Stimulated activated CD4-positive, alpha-beta T cell treated with anti-CD3 and anti-CD28 coated beads, Interleukin-2, amount 100 ng/mL, for 24 hours (primary cell): Measurements from ENCODE around the gene AKT1S1.
"Not testable (repeated sequence)": the region's sequence is repeated elsewhere in the genome, so short reads cannot be mapped to it uniquely, and the experiment has no call there.

Experiments used
- DNase-seq, 2 donors: peaks; one replicate each; pipeline ENCODE4 v3.0.0-alpha.2; 2020

The AKT1S1 gene

DNA sequence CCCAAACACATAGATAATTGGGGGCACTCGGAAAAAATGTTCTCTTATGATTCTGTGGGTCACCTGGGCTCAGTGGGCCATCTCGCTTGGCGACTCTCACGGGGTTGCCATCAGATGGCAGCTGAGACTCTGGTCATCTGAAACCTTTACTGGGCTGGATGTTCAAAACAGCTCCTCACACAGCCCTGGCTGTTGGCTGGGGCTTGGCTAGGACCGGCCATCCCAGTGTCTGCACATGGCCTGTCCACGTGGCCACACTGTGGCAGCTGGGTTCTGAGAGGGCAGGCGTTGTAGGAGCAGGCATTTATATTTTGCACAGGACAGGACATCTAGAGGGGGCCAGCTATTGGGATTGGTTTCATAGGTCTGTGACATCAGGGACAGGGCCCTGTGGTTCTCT lies 43.6 kb downstream of the AKT1S1 start:
- DNase-seq = no peak

DNA sequence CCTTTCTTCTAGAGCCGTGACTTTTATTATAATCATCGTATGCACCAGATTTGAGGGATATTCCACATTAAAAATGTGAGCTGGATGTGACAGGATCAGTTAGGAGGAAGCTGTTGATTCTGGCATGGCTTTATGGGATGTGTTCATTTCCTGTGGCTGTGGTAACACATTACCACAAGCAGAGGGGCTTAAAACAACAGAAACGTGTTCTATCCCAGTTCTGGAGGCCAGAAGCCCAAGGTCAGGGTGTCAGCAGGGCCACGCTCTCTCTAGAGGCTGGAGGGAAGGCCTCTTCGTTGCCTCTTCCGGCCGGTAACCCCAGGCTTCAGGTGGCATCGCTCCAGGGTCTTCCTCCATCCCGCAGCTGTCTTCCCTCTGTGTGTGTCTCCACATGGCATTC lies 44.6 kb downstream of the AKT1S1 start:
- no peak for DNase-seq

GRCh38 chr19:49831592-49831991 lies 45.6 kb downstream of the AKT1S1 start:
- no peak for DNase-seq

GRCh38 chr19:49830766-49831165 lies 46.4 kb downstream of the AKT1S1 start:
- DNase-seq = no peak

GRCh38 chr19:49829721-49830120 lies 47.4 kb downstream of the AKT1S1 start:
- DNase-seq = no peak

- no peak for DNase-seq
Measured at GRCh38 chr19:49829200-49829599, 48.0 kb downstream of the AKT1S1 start.

- DNase-seq = no peak
Measured at GRCh38 chr19:49827034-49827433, 50.1 kb downstream of the AKT1S1 start.

DNA sequence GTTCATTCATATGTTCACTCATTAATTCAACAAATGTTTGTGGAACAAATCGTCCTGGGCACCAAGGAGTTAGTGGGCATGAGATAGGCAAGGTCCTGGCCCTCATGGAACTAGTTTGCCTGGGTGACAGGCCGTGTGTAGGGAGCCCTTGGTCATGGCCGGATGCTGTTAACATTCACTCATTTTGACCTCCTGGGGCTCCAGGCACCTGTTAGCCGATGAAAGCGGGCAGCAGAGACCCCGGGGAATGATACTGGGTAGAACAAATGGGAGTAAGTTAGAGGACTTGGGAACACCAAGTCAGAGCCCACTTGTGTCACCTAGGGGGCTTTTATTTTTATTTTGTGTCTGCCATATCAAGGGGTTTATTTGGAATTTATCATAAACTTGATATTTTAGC lies 52.5 kb downstream of the AKT1S1 start:
- DNase-seq = no peak

DNA sequence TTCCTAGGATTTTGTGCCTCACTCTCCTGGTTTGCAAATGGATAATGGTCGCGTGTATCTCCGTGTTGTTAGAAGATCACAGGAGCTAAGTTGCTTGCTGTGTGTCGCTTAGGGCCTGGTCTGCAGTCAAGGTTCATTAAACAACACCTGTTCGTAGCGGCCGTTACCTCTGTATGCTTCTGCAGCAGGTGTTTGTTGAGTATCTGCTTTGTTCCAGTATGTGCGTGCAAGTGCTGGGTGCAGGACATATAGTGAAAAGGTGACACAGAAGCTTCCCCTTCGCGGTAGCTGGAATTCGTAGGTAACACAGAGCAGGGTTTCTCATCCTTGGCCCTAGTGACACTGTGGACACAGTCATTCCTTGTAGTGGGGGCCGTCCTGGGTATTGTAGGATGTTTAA lies 53.7 kb downstream of the AKT1S1 start:
- no peak for DNase-seq

GRCh38 chr19:49820125-49820524 lies 57.0 kb downstream of the AKT1S1 start:
- no peak for DNase-seq

GRCh38 chr19:49819452-49820115 lies 57.6 kb downstream of the AKT1S1 start:
- DNase-seq = not testable (repeated sequence)
